ENCODE measurements around the gene BABAM2.

Gene BABAM2

GRCh38 chr2:28263690-28264089, 373.2 kb downstream of the BABAM2 start:
- Histone ChIP-seq H2AFZ (ENCODE audit: low read length) (no peak overlapping the region), H3K9ac (ENCODE audit: low read length) (no peak overlapping the region), H3K27me3 (replicated peaks; ENCODE audit: insufficient read depth, low read length) (no peaks in the 10 kb centered on the region), H4K20me1 (ENCODE audit: insufficient read depth, low read length) (no peaks in the 10 kb centered on the region), H3K4me3 (ENCODE audit: low read length) (no peak overlapping the region), H3K9me3 (replicated peaks; ENCODE audit: insufficient read depth, low read length) (no peaks in the 10 kb centered on the region), H3K27ac (ENCODE audit: low read length) (no peak overlapping the region), H3K9me2 (replicated peaks; ENCODE audit: insufficient read depth, low read length) (no peaks in the 10 kb centered on the region), H3K4me2 (ENCODE audit: low read depth, low read length) (no peak overlapping the region), H3K36me3 (replicated peaks; ENCODE audit: insufficient read depth, low read length) (no peaks in the 10 kb centered on the region), H3K4me1 (ENCODE audit: low read length) (no peaks in the 10 kb centered on the region), H3K79me2 (ENCODE audit: low read length) (no peaks in the 10 kb centered on the region), H3F3A (ENCODE audit: insufficient read depth, low read length) (no peaks in the 10 kb centered on the region)
- no peak for TF ChIP-seq EZH2phosphoT487 (IDR thresholded peaks at IDR 0.05; ENCODE audit: low read length)
- no peak for TF ChIP-seq CTCF (IDR thresholded peaks at IDR 0.05; ENCODE audit: low read length)
- no peak for TF ChIP-seq EZH2 (optimal IDR thresholded peaks at IDR 0.05; ENCODE audit: low read depth, low read length)
- DNase-seq, result no peak

DNA sequence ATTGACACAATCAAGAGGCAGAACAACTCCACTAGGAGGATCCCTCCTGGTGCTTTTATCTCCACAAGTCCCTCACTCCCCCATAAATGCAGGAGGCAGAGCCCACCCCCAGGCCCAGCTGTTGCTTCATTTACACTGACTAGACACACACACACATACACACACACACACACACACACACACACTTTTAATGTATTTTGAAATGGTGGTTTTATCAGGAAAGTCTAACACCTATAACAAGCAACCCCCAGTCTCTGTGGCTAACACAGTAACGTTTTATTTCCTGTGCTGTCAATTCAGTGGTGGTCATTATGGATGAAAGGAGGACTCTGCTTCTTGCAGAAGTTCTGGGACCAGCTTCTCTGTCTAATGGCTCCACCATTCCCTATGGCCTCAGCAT, 376.8 kb downstream of the BABAM2 start:
- no peak overlapping the region for H3K4me2 ChIP-seq (ENCODE audit: low read depth, low read length)
- no peaks in the 10 kb centered on the region for H3K79me2 ChIP-seq (ENCODE audit: low read length)
- no peak overlapping the region for H3K9ac ChIP-seq (ENCODE audit: low read length)
- H3K4me3 ChIP-seq (ENCODE audit: low read length), result no peak overlapping the region
- no peak for DNase-seq
- H3K27ac ChIP-seq (ENCODE audit: low read length), result no peak overlapping the region
- no peaks in the 10 kb centered on the region for H3K36me3 ChIP-seq (replicated peaks; ENCODE audit: insufficient read depth, low read length)
- H2AFZ ChIP-seq (ENCODE audit: low read length), result no peak overlapping the region
- no peaks in the 10 kb centered on the region for H3K27me3 ChIP-seq (replicated peaks; ENCODE audit: insufficient read depth, low read length)
- no peaks in the 10 kb centered on the region for H3F3A ChIP-seq (ENCODE audit: insufficient read depth, low read length)
- peaks cover 14% of the 10 kb centered on the region for H3K4me1 ChIP-seq (ENCODE audit: low read length)
- H4K20me1 ChIP-seq (ENCODE audit: insufficient read depth, low read length), result no peaks in the 10 kb centered on the region
- no peaks in the 10 kb centered on the region for H3K9me3 ChIP-seq (replicated peaks; ENCODE audit: insufficient read depth, low read length)
- no peaks in the 10 kb centered on the region for H3K9me2 ChIP-seq (replicated peaks; ENCODE audit: insufficient read depth, low read length)
- no peak for TF ChIP-seq CTCF (IDR thresholded peaks at IDR 0.05; ENCODE audit: low read length)
- no peak for TF ChIP-seq EZH2phosphoT487 (IDR thresholded peaks at IDR 0.05; ENCODE audit: low read length)
- no peak for TF ChIP-seq EZH2 (optimal IDR thresholded peaks at IDR 0.05; ENCODE audit: low read depth, low read length)

DNA sequence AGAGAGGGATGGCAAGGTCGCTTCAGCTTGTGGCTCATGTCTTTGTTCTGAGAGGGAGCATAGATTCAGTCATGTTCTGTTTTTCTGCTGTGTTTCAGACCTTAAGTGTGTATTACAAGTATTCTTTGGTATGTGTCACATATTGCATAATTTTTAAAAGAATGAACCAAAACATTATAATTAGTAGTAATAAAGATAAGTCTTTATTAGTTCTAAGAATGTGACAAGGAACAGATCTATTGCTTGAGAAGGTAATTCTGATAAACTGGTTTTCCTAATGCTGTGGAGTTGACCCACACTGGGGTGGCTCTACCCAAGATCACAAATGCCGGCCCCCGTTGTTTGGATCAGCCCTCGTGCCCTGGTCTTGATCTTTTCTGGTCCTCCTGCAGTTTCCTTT, 377.9 kb downstream of the BABAM2 start:
- no peaks in the 10 kb centered on the region for H4K20me1 ChIP-seq (ENCODE audit: insufficient read depth, low read length)
- H3K27me3 ChIP-seq (replicated peaks; ENCODE audit: insufficient read depth, low read length), result no peaks in the 10 kb centered on the region
- H3K9me2 ChIP-seq (replicated peaks; ENCODE audit: insufficient read depth, low read length), result no peaks in the 10 kb centered on the region
- TF ChIP-seq EZH2phosphoT487 (IDR thresholded peaks at IDR 0.05; ENCODE audit: low read length), result no peak
- TF ChIP-seq EZH2 (optimal IDR thresholded peaks at IDR 0.05; ENCODE audit: low read depth, low read length), result no peak
- no peak for TF ChIP-seq CTCF (IDR thresholded peaks at IDR 0.05; ENCODE audit: low read length)
- no peak overlapping the region for H3K27ac ChIP-seq (ENCODE audit: low read length)
- no peak overlapping the region for H2AFZ ChIP-seq (ENCODE audit: low read length)
- H3F3A ChIP-seq (ENCODE audit: insufficient read depth, low read length), result no peaks in the 10 kb centered on the region
- H3K36me3 ChIP-seq (replicated peaks; ENCODE audit: insufficient read depth, low read length), result no peaks in the 10 kb centered on the region
- DNase-seq, result no peak
- H3K4me1 ChIP-seq (ENCODE audit: low read length), result peaks cover 14% of the 10 kb centered on the region
- no peak overlapping the region for H3K4me2 ChIP-seq (ENCODE audit: low read depth, low read length)
- no peak overlapping the region for H3K9ac ChIP-seq (ENCODE audit: low read length)
- H3K9me3 ChIP-seq (replicated peaks; ENCODE audit: insufficient read depth, low read length), result no peaks in the 10 kb centered on the region
- H3K79me2 ChIP-seq (ENCODE audit: low read length), result no peaks in the 10 kb centered on the region
- H3K4me3 ChIP-seq (ENCODE audit: low read length), result no peak overlapping the region
